Measurements from ENCODE around the gene GJA1. TPM values are rescaled to one million over a fixed set of nuclear protein-coding genes. Genes with fewer than 3 reads are reported as not detected.
A peak's percentile ranks its signal among the peaks of the same experiment; 100 is the strongest.
"Not testable (repeated sequence)": the region's sequence is repeated elsewhere in the genome, so short reads cannot be mapped to it uniquely, and the experiment has no call there.

Gene GJA1
- 12.2 and 20.6 TPM in 2 replicates for total RNA-seq (2014; rRNA removed; shearing (Covaris generic); ENCODE audit: low replicate concordance)

DNA sequence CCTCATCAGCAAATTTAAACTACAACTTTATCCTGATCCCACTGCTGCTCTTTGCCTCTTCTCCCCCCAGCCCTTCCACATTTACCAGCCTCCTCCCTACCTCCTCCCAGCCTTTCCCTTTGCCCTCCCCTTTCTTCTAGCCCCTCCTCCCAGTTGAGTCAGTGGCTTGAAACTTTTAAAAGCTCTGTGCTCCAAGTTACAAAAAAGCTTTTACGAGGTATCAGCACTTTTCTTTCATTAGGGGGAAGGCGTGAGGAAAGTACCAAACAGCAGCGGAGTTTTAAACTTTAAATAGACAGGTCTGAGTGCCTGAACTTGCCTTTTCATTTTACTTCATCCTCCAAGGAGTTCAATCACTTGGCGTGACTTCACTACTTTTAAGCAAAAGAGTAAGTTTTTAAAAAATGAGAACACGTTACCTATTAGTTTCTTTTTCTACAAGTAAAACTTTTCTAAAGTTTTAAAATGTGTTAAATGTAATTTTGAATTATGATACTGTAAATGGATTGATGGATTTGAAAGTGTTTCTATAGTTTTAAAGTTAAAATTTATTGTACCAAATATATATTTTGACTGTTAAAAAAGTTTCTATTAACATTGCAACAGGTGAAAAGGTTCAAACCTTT lies at the start of gene GJA1:
Gene GJA1, plus strand, starts transcription at position 203 of the 626 bp plus-strand sequence. CDS start 11,202 bp downstream, outside the sequence.
- H3K9me3 ChIP-seq = no peaks in the 10 kb centered on the region
- peak; percentile 65 for DNase-seq
- no peaks in the 10 kb centered on the region for H3K36me3 ChIP-seq
- peak within 1 kb of the TSS; percentile 66 for H3K4me3 ChIP-seq
- H3K27me3 ChIP-seq = no peaks in the 10 kb centered on the region

DNA sequence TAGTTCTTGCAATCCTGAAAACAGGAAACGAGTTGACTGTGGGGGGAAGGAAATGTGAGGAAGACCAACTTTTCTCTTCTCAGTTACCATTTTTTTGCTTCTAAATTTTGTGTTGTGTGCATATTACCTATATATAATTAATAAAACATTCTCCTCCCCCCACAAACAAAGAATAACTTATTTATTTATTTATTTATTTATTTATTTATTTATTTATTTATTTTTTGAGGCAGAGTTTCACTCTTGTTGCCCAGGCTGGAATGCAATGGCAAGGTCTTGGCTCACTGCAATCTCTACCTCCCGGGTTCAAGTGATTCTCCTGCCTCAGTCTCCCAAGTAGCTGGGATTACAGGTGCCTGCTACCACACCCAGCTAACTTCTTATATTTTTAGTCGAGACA lies 48.9 kb upstream of the GJA1 start:
- not testable (repeated sequence) for H3K4me3 ChIP-seq, DNase-seq, H3K9me3 ChIP-seq, H3K27me3 ChIP-seq, H3K36me3 ChIP-seq

DNA sequence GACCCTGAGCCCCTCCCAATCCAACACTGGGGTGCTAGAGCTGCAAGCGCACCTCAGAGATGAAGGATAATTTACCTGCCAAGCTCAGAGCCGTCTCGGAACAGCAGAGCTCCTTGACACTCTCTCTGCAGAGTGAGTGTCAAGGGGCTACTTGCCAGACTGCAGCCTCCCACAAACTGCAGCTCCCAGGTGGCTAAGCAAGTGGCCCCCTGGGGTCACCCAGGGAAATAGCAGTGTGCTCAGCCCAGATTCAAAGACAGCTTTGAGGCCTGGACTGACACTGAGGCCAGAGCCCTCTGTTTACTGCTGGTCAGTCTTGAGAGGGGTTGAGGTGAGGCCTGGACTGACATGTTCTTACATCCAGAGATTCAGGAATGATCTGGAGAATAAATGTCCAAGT lies 46.0 kb upstream of the GJA1 start:
- H3K9me3 ChIP-seq = no peaks in the 10 kb centered on the region
- no peaks in the 10 kb centered on the region for H3K27me3 ChIP-seq
- H3K36me3 ChIP-seq = no peaks in the 10 kb centered on the region
- no peak for DNase-seq
- no peak overlapping the region for H3K4me3 ChIP-seq

DNA sequence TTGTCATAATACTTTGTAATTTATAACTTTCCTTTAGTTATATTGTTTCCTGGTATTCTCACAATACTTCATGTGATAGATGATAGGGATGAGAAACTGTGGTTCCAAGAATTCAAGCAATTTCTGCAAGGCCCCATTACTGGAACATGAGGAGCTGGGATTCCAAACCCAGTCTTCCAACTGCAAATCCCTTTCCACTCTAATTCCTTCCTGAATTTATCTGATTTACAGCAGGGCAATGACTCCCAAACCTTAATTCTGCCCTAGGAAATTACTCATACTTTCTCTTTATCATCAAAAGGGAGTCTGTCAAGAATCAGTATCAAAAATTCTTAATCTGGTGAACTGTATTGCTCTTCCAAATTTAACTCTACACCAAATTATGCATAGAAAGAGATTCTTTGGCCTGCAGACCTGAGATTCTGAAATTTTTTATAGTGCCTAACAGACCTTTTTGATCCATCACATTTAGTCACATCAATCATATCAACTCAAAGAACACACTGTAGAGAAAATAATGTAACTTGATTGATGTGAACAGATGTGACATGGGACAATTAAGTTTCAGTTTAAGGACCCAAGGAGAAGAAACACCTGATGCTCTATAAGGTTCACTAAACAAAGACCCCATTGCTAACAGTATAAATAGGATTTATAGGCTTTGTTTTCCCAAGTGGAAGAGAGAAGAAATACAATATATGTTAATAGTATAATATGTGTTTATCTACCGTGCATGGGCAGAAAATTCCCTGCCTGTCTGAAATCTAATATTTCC lies 41.5 kb upstream of the GJA1 start:
- no peaks in the 10 kb centered on the region for H3K27me3 ChIP-seq
- no peak for DNase-seq
- H3K36me3 ChIP-seq = no peaks in the 10 kb centered on the region
- no peaks in the 10 kb centered on the region for H3K9me3 ChIP-seq
- no peak overlapping the region for H3K4me3 ChIP-seq

DNA sequence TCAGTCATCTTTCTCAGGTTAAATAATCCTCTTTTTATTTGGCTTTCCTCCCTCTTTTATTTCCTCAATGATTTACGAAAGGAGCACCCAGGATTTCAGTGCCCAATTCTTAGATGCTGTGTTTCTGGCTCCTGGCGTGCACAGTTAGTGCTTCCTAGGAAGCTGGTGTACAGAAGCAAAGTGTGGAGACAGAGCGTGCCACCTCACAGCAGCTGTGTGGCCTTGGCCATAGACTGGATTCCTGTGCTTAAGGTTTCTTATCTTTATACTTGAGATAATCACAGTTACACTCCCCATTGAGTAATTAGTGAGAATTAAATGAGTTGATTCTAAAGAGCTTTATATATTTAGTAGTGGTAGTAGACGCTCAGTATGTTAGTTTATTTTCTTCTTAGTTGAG lies 39.7 kb upstream of the GJA1 start:
- Histone ChIP-seq H3K9me3 (no peaks in the 10 kb centered on the region), H3K27me3 (no peaks in the 10 kb centered on the region), H3K36me3 (no peaks in the 10 kb centered on the region), H3K4me3 (no peak overlapping the region)
- DNase-seq = no peak

DNA sequence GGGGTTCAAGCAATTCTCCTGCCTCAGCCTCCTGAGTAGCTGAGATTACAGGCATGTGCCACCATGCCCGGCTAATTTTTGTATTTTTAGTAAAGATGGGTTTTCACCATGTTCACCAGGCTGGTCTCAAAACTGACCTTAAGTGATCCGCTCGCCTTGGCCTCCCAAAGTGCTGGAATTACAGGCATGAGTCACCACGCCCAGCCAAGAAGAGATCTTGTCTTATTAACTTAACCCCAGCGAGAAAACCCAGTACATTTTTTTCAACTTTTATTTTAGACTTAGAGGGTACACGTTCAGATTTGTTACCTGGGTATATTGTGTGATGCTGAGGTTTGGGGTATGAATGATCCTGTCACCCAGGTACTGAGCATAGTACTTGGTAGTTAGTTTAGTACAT lies 38.3 kb upstream of the GJA1 start:
- not testable (repeated sequence) for H3K27me3 ChIP-seq, H3K9me3 ChIP-seq, H3K36me3 ChIP-seq, H3K4me3 ChIP-seq, DNase-seq

DNA sequence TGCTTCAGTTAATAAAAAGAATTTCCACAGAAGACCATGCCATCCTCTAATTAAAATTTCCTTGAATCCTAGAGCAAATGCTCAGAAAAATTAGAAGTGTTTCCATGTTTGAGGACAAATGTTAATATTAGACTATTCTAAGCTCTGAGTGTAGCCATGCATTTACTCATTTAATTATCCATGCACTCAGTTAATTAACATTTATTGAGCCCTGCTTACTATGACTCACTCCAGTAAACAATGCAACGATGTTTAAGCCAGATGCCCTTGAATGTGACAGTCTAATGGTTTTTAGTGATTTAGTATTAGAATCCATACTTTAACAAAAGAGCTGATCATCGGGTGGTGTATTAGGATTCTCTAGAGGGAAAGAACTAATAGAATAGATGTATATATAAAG lies 37.3 kb upstream of the GJA1 start:
- Histone ChIP-seq H3K9me3 (no peaks in the 10 kb centered on the region), H3K27me3 (no peaks in the 10 kb centered on the region)
- DNase-seq = no peak

DNA sequence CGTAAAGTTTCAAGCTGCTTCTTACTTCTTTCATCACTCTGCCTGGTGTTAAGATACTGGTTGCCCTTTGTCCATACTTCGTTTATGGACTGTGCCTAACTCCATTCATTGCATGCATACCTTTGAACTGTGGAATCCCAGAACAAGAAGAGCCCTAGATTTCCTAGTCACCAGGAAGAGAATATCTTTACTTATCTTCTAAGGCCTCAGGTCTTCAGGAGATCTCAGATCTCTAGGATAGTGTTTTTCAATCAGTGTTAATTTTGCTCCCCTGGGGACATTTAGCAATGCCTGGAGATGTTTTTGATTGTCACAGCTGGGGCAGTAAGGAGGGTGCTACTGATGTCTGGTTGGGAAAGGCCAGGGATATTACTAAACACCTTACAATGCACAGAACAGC lies 35.5 kb upstream of the GJA1 start:
- no peak overlapping the region for H3K4me3 ChIP-seq
- H3K27me3 ChIP-seq = no peaks in the 10 kb centered on the region
- no peaks in the 10 kb centered on the region for H3K36me3 ChIP-seq
- DNase-seq = no peak
- H3K9me3 ChIP-seq = no peaks in the 10 kb centered on the region

More for the DNA sequence above, 37.3 kb upstream of the GJA1 start:
- H3K36me3 ChIP-seq = no peaks in the 10 kb centered on the region
- H3K4me3 ChIP-seq = no peak overlapping the region

DNA sequence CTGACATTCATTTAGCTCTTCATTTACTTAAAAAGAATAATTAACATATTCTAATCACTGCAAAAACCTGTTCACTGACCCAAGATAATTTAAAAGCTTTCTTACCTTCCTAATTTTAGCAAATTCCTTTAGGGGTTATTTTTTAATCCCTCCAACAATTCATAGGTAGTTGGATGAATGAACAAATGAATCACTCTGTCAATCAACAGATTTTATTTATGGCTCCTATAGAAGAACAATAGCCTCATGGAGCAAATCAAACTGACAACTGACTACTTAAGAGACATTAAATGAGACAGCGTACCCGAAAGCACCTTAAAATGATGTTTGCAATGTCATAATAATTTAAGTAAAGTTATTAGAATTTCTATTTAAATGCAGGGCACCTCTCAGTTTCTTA lies 31.5 kb upstream of the GJA1 start:
- Histone ChIP-seq H3K4me3 (no peak overlapping the region), H3K9me3 (no peaks in the 10 kb centered on the region), H3K27me3 (no peaks in the 10 kb centered on the region), H3K36me3 (no peaks in the 10 kb centered on the region)
- DNase-seq = no peak

- DNase-seq = no peak
- H3K36me3 ChIP-seq = no peaks in the 10 kb centered on the region
- no peaks in the 10 kb centered on the region for H3K27me3 ChIP-seq
- H3K4me3 ChIP-seq = no peak overlapping the region
- H3K9me3 ChIP-seq = no peaks in the 10 kb centered on the region
These were observed 30.1 kb upstream of the GJA1 start for GRCh38 chr6:121405306-121405705.

GRCh38 chr6:121408321-121408720 lies 27.1 kb upstream of the GJA1 start:
- Histone ChIP-seq H3K36me3 (no peaks in the 10 kb centered on the region), H3K4me3 (no peak overlapping the region), H3K27me3 (no peaks in the 10 kb centered on the region), H3K9me3 (no peaks in the 10 kb centered on the region)
- no peak for DNase-seq

DNA sequence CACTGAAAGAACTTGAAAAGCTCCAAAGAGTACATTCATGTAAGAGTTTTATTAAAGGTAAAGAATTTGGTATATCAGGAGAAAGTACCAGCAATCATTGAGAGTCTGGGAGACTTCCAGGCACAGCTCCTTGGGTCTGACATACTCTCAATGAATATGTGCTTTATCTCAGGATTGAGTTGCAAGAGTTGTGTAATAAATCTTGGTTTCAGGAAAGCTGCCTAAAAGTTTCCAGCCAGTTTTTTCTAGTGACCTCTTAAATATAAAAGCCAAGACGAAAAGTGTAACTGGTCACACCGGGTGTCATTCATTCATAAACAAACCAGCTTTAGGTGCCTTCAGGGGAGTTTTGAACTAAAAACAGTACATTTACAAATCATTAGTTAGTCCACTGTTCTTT lies 21.6 kb upstream of the GJA1 start:
- H3K4me3 ChIP-seq = no peak overlapping the region
- H3K36me3 ChIP-seq = no peaks in the 10 kb centered on the region
- H3K27me3 ChIP-seq = no peaks in the 10 kb centered on the region
- no peak for DNase-seq
- no peaks in the 10 kb centered on the region for H3K9me3 ChIP-seq

DNA sequence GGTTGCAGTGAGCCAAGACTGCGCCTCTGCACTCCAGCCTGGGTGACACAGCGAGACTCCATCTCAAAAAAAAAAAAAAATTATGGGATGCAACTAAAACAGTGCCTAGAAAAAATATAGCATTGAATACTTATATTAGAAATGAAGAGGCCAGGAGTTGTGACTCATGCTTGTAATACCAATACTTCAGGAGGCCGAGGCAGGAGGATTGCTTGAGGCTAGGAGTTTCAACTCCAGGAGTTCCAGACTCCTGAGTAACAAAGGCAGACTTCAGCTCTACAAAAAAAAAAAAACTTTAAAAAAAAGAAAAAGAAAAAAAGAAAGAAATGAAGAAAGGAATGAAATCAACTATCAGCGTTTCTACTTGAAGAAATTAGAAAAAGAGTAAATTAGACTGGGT lies 17.1 kb upstream of the GJA1 start:
- no peak for DNase-seq
- H3K9me3 ChIP-seq = no peaks in the 10 kb centered on the region
- no peak overlapping the region for H3K4me3 ChIP-seq
- no peaks in the 10 kb centered on the region for H3K27me3 ChIP-seq
- no peaks in the 10 kb centered on the region for H3K36me3 ChIP-seq

DNA sequence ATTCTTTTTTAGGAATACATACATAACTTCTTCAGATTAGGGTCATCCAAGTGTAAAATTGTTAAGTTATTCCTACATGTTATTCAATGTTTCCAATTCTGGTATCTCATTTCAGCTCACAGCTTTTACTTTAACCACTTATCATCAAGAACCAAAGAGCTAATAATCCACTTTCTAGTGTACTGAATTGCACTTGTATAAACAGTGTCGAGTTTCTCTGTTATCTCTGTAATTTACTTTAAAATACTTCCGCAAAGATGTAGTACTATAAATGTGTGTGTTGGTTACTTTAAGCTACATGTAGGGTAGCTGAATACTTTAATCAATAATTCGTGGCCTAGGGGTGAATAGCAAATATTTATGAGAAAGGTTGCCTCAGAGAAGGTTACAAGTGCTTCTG lies 8.8 kb upstream of the GJA1 start:
- H3K27me3 ChIP-seq = no peaks in the 10 kb centered on the region
- no peak overlapping the region for H3K4me3 ChIP-seq
- no peaks in the 10 kb centered on the region for H3K9me3 ChIP-seq
- DNase-seq = no peak
- H3K36me3 ChIP-seq = no peaks in the 10 kb centered on the region

DNA sequence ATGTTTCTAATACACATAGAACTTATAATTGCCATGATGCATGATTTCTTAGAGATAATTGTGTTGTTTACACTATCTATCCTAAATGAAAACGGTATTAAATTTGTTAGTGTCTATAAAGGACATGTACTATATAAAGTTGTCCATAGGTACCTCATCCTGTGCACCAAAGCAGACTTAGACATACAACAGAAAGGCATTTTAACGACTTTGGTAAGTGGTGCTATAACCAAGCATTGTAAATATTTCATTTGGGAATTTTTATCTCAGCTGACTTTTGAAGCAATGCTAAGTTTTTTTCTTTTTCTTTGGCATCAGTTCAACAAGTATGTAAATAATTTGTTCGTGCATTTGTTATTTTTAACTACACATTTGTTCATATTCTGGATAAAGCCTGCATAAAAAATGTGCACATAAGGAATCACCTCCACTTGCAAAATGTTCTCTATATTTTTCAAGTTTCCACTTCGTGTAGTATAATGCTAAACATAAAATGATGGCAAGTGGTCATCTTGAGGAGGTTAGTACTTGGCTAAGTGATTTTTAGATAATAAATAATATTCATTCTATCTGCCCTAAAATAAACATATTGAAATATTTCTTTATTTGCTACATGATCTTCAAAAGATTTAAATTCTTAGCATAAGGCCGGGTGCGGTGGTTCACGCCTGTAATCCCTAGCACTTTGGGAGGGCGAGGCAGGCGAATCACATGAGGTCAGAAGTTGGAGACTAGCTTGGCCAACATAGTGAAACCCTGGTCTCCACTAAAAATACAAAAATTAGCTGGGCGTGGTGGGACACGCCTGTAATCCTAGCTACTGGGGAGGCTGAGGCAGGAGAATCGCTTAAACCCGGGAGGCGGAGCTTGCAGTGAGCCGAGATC lies 6.3 kb upstream of the GJA1 start:
- H3K9me3 ChIP-seq = no peaks in the 10 kb centered on the region
- no peaks in the 10 kb centered on the region for H3K36me3 ChIP-seq
- H3K4me3 ChIP-seq = no peak overlapping the region
- no peak for DNase-seq
- no peaks in the 10 kb centered on the region for H3K27me3 ChIP-seq

GRCh38 chr6:121430514-121431460 lies 4.7 kb upstream of the GJA1 start:
- DNase-seq = no peak
- no peaks in the 10 kb centered on the region for H3K9me3 ChIP-seq
- H3K4me3 ChIP-seq = no peak overlapping the region
- H3K27me3 ChIP-seq = no peaks in the 10 kb centered on the region
- H3K36me3 ChIP-seq = no peaks in the 10 kb centered on the region

Data from MG63 (cell line).